Measurements from ENCODE around the gene PSME3. TPM values are rescaled to one million over a fixed set of nuclear protein-coding genes. Genes with fewer than 3 reads are reported as not detected.

Gene PSME3
- total and polyA plus RNA-seq, 4 donors, result 25.0 to 55.3 (median 39.8) TPM

- TF ChIP-seq ZBTB33 (IDR thresholded peaks at IDR 0.05) (no peak), FOXA2 (IDR thresholded peaks at IDR 0.05) (no peak), RXRA (IDR thresholded peaks at IDR 0.05) (no peak)
Measured at GRCh38 chr17:42844271-42844670, 11.1 kb downstream of the PSME3 start, which contains the start of gene AOC2 (continued).

- H3K36me3 ChIP-seq (ENCODE audit: control insufficient read depth in 4 of 4, insufficient read depth in 3 of 4, low read depth in 1 of 4, low read length in 3 of 4), result peaks cover 12 to 45% (median 25%) of the 10 kb centered on the region in 4 donors
- no peaks in the 10 kb centered on the region for H3K9me3 ChIP-seq (ENCODE audit: control insufficient read depth in 4 of 4, low read length in 3 of 4)
- no peak for TF ChIP-seq HNF4G (IDR thresholded peaks at IDR 0.05)
- TF ChIP-seq RXRA (IDR thresholded peaks at IDR 0.05), result no peak
- TF ChIP-seq NR2F2 (IDR thresholded peaks at IDR 0.05), result no peak
- TF ChIP-seq REST (IDR thresholded peaks at IDR 0.05), result no peak
- no peak for TF ChIP-seq FOXA2 (IDR thresholded peaks at IDR 0.05)
- no peak for TF ChIP-seq JUND (IDR thresholded peaks at IDR 0.05)
- no peak for TF ChIP-seq FOXA1 (IDR thresholded peaks at IDR 0.05)
- no peak for TF ChIP-seq GABPA (IDR thresholded peaks at IDR 0.05 in 1 of 2, conservative IDR thresholded peaks at IDR 0.05 in 1 of 2)
- TF ChIP-seq ZBTB33 (IDR thresholded peaks at IDR 0.05), result no peak
- no peak for TF ChIP-seq TAF1 (conservative IDR thresholded peaks at IDR 0.05)
- TF ChIP-seq HNF4A (conservative IDR thresholded peaks at IDR 0.05), result no peak
- no peak for TF ChIP-seq MAX (IDR thresholded peaks at IDR 0.05)
- no peak for TF ChIP-seq SP1 (IDR thresholded peaks at IDR 0.05)
- TF ChIP-seq ATF3 (IDR thresholded peaks at IDR 0.05), result no peak
- no peak for DNase-seq (ENCODE audit: low spot score)
- no peak overlapping the region for H3K9ac ChIP-seq (ENCODE audit: low read depth in 1 of 2, low read length in 2 of 2)
- H3K27me3 ChIP-seq (ENCODE audit: control insufficient read depth in 4 of 4, insufficient read depth in 4 of 4, low read length in 3 of 4), result no peaks in the 10 kb centered on the region
- H3K4me3 ChIP-seq (ENCODE audit: low read depth in 1 of 3, low read length in 3 of 3), result no peak overlapping the region
- peaks cover 0 to 18% (median 12%) of the 10 kb centered on the region in 4 donors for H3K4me1 ChIP-seq (ENCODE audit: control insufficient read depth in 4 of 4, insufficient read depth in 4 of 4, low read length in 3 of 4)
- WGBS, result 93% methylated on average over 24 of the region's 24 CpGs
- H3K27ac ChIP-seq (ENCODE audit: low read depth in 1 of 2, low read length in 2 of 2), result no peak overlapping the region
Measured at GRCh38 chr17:42844761-42845555, 11.8 kb downstream of the PSME3 start.

Measured in liver (tissue), 9 donors.